GM21786 (cell line): ENCODE measurements around the gene CCT2.
"Not testable (repeated sequence)": the region's sequence is repeated elsewhere in the genome, so short reads cannot be mapped to it uniquely, and the experiment has no call there.

Experiments used
- ATAC-seq: cut with Tn5 transposase; IDR thresholded peaks from one replicate; pipeline ENCODE4 v1.9.1; 2021; ENCODE audit not compliant: unreplicated experiment

The CCT2 gene

DNA sequence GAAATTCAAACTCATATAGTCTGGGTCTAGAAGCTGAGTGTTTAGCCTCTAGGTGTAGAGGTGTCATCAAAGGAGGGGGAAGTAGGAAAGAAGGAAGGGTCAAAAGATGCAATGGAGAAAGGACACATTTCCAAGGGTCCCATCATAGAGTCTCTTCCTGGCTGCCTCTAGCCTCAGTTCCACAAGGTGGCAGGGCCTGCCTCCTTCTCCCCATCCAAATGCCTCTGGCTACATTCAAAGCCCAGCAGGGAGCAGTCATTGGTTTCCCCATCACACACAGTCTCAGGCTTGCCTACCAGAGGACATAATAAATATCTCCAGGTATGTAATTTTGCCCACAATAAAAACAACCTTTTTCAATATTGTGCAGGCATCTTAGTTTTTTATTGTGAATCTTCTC, 2.1 kb upstream of the CCT2 start:
- ATAC-seq: no peak

DNA sequence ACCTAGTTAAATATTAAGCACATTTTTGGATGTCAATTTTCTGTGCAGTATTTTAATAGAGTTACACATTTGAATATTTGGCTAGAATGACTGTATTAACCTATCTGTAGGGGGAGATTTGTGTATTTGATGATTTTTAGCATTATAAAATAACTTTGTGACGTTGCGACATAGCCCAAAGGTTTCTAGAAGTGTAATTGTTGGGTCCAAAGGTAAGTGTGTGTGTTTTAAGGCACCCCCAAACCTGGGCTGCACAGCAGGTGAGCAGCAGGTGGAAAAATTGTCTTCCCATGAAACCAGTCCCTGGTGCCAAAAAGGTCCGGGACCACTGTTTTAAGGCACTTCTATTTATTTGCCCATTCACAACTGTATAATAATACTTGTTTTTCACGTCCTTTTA, 3.3 kb downstream of the CCT2 start:
- ATAC-seq: no peak

DNA sequence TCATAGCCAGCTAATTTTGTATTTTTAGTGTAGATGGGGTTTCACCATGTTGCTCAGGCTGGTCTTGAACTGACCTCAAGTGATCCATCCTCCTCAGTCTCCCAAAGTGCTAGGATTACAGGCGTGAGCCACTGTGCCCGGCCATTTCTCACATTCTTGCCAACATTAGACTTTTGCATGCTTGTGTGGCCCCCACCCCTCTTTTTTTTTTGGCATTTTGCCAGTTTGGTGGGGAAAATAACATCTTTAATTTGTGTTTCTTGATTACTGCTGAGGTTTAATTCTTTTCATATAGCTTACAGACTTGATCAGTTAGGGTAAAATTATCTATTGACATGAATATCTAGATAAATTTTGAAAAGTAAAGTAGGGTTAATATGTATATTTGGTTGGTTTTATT, 3.8 kb downstream of the CCT2 start:
- no peak for ATAC-seq

DNA sequence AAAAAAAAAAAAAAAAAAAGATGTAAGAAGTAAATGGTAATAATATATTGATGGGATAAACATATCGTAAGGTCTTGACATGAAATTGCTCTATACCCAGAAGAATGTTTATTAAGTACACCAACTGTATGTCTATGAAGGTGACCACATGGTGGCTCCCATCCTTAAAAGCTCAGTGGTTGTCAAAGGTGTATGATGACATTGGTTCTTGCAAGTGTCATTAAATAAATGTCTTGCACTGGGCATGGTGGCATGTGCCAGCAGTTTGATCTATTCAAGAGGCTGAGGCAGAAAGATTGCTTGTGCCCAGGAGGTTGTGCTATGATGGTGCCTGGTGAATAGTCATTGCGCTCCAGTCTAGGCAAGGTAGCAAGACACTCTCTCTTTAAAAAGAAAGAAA, 10.4 kb downstream of the CCT2 start:
- ATAC-seq: no peak

DNA sequence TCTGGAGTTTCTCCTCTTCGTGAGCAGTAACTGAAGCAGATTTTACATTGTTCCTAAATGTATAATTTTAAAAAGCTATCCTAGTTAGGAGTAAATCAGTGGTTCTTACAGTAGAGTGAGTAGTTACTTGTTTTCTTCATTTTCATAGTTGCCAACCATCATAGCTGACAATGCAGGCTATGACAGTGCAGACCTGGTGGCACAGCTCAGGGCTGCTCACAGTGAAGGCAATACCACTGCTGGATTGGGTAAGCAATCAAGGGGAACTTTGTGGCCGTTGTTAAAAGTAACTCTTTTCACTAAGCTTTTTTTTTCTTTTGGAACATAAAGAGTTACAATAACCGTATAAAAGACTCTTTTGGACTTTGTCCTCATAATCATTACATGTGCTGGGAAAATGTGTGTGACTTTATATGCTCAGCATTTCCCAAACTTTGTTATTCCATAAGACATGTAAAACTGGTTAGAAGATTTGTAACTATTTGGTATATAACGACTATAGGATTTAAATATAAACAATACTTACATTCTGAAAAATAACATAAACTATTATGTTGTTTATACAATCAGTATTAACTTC, 13.0 kb downstream of the CCT2 start:
- ATAC-seq: no peak

DNA sequence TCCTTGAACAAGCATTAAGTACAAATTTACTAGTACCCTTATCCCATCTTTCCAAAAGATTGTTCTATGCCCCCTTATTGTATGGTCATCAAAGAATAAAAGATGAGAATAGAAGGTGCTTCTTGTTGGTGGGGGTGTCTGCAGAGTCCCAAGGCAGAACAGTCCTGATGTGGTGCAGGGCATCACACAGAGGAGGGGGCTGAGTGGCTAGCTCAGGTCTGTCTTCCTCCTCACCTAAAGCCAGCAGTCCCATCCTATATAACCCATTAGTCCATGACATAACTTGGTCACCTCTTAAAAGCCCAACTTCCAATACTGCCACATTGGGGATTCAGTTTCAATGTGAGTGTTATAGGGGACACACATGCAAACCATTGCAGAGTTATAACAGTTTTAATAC, 15.5 kb downstream of the CCT2 start:
- ATAC-seq: no peak

DNA sequence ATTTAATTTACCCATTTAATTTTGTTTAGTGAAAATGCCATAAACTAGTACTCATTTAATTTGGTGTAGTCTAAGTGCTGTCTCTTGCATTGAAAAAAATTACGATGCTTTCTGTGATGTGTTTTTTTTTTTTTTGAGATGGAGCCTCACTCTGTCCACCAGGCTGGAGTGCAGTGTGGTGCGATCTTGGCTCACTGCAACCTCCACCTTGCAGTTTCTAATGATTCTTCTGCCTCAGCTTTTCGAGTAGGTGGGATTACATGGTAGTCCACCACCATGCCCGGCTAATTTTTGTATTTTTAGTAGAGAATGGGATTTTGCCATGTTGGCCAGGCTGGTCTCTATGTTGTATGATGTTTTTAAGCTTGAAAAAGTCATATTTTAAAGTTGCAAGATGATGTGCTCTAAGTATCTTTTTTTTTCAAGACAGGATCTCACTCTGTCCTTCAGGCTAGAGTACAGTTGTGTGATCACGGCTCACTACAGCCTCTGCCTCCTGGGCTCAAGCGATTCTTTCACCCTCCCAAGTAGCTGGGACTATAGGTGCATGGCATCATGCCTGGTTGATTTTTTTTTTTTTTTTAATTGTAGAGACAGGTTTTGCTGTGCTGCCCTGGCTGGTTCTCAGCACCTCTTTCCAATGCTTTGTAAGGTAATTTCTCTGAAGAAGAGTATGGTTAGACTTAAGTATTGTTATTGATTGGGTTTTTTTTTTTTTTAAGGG, 16.9 kb downstream of the CCT2 start:
- ATAC-seq: no peak

DNA sequence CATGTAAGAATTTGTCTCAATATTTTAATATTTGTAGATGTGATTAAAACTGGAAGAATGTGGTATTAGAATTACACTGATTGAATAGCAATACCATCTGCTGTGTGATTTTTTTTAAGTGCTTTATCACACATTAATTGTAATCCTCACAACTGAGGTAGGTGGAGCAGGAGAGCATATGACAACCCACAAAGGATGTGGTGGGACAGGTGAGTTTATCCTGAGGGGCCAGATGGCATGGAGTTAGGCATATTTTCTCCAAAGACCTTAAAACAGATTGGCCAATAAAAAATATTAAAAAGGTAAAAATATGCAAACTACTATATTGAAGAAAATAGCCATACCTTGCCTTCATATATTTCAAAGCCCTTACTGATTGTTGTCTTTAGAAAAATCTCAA, 17.7 kb downstream of the CCT2 start:
- ATAC-seq: no peak

DNA sequence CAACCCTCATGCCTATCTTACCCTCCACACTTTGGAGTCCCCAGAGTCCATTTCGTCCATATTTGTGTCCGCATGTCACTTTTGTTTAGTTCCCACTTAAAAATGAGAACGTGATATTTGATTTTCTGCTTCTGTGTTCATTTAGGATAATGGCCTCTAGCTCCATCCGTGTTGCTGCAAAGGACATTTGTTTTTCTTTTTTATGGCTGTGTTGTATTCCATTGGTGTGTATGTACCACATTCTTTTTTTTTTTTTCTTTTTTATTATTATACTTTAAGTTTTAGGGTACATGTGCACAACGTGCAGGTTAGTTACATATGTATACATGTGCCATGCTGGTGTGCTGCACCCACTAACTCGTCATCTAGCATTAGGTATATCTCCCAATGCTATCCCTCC, 18.3 kb downstream of the CCT2 start:
- not testable (repeated sequence) for ATAC-seq

DNA sequence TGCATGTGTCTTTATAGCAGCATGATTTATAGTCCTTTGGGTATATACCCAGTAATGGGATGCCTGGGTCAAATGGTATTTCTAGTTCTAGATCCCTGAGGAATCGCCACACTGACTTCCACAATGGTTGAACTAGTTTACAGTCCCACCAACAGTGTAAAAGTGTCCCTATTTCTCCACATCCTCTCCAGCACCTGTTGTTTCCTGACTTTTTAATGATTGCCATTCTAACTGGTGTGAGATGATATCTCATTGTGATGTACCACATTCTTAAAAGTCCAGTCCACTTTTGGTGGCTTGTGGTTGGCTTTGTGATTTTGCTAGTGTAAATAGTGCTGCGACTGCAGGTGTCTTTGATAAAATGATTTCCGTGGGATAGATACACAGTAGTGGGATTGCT, 19.0 kb downstream of the CCT2 start:
- ATAC-seq: not testable (repeated sequence)

DNA sequence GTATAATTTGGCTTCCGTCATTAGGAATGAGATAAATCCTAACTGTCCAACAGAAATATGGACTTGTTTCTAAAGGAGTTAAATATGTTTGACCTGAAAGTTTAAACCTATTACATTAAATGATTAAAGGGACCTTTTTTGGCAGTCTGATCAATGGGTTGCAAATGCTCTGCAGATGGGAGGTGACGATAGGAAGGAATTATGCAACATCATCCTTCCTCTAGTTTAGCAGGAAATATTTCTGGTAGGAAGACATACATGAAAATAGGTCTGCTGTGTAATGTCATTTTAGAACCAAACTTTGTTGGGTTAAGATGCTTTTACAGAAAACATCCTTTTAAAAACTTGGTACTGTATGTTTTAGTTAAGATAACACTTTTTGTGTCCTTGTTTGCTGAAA, 22.9 kb downstream of the CCT2 start:
- ATAC-seq: no peak

DNA sequence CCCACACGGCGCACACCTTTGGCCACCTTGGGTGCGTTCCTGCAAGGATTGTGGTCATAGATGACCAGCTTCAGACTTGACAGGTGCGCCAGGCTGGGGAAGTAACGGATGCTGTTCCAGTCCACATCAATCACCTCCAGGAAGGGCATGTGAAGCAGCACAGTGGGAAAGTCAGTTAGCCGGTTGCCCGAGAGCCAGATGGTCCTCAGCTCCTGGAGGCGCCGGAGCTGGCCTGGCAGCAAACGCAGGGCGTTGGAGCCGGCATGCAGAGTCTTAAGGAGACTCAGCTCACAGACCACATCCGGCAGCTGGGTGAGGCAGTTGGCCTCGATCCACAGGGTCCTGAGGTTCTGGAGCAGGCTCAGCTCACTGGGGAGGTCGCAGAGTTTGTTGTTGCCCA, 24.9 kb downstream of the CCT2 start:
- no peak for ATAC-seq

DNA sequence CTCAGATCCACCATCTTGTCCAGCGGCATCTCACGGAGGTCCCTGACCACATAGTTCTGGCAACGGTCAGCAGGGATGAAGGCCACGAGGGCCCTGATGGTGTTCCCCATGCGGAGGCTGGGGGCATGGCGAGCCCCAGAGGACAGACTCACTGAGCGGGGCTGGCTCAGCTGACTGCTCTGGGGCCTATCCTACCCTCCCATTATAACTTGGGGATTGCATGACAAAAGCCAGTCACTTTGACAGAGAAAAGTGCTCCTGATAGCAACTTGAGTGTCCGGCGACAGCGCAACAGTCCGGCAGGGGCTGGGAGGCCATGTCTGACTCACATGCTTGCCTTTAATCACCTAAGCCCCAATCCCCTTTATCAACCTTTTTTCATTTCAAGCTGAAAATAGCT, 25.5 kb downstream of the CCT2 start, which contains the start of gene LRRC10:
TSS of gene LRRC10 (minus strand) at position 179 of the 400 bp plus-strand sequence. CDS start at position 110, 69 bp downstream.
- ATAC-seq: no peak

DNA sequence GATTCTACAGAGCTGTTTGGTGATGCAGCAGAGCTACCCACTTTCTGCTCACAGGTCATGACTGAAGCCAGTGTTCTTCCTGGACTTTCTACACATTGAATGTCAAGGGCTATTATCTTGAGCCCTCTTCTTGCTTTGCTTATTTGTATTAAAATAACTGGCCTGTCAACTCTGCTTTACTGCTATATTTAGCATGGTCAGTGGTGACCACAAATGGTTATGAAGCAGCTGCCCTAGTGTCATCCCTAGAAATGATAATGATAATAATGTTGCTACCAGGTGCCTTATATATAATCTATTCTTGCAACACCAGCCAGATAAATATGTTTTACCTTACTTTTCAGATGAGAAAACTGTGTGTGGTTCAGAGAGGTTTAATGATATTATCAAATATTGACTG, 28.1 kb downstream of the CCT2 start:
- ATAC-seq: no peak

DNA sequence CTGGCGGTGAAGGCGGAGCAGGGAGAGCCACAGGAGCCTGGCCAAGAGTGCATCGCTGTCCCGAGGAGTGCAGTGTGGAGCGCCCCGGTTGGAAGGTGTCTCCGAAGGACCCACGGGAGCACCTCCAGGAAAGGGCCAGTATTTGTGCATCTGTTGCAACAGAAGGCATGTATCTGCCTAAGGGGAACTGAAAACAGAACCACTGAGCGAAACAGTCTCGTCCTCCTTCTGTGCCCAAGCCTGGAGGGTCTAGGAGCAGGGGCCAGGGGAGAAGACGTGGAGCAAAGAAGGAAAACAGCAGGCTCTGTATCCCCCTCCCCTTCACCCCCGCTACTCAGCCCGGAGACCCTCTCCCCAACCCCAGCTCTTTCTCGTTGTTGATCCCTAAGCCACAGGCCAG, 30.8 kb downstream of the CCT2 start:
- no peak for ATAC-seq

DNA sequence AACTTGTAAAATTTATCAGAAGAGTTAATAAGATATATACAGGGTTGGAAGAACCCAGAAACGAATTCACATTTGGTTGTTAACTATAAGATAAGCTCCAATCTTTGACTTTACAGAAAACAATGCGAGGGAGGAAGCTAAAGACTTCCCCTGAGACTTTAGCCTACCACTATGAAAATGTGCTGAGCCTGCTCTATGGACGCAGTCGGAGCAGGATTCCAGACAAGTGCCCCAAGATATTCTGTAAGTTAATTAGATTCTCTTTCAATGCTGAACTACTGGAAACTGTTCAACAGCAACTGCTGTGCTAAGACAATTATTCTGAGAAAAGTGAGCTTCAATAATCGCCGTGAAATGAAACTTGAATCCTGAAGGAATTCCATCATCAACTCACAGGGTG, 33.8 kb downstream of the CCT2 start:
- no peak for ATAC-seq

DNA sequence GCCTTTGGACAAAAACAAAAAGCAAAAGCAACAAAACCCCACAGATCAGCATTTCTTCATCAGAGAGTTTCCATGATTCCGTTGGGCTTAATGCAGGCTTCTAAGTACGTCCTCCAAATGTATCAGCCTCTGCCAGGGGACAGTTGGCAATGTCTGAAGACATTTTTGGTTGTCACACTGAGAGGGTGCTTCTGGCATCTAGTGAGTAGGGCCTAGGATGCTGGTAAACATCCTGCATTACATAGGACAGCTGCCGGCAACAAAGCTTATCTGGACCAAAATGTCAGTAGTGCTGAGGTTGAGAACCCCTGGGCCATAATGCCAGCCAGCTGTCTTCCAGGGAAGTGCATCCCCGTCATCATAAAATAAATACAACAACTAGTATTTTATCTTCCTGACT, 34.8 kb downstream of the CCT2 start:
- ATAC-seq: no peak

DNA sequence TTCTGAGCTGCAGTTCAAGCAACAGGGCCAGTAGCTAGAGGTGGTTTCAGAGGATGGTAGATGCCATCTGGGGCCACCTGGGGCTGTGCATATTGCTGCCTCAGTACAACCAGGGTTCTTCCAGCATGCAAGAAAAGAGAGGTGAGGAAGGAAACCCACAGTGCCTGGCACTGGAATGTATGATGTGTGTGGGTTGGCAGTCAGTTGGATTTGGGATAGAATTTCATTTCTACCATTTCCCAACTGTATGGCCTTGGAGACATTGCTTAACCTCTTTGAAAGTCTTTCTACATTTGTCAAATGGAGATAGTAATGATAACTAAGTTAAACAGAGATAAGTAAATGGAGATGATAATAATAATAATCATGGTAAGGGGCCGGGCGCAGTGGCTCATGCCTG, 35.7 kb downstream of the CCT2 start:
- no peak for ATAC-seq

DNA sequence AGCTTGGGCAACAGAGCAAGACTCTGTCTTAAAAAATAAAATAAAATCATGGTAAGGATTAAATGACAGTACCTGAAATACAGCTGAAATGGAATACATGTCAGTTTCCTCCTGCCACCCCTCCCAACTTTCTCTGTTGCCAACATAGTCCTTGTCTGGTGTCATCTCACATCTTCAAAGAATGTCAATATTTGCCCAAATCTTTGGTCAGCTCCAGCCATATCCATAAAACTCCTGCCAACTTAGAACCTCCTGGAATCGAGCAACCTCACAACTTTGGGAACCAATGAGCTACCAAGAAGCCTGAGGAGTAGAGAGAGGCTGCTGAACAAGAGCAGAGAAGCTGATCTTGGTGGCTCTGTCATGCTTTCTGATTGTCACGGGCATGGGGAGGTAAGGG, 36.3 kb downstream of the CCT2 start:
- ATAC-seq: no peak

DNA sequence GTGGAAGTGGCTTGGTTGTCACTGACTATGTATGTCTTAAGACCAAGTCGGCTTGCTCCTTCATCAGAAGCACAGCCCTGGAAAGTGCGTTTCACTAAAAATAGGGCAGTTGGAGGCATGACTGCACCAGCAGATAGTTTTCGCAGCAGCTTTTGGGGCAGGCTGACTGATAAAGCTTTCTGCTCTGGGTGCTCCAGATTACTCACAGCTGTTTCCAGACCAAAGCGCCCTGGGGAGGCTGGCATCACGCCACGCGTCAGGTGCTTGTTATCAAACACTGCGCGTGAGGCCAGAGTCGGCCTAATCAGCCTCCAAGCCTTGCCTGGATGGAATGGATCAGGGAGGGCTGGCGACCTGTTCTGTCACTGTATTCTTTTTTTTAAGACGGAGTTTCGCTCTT, 38.7 kb downstream of the CCT2 start:
- no peak for ATAC-seq

DNA sequence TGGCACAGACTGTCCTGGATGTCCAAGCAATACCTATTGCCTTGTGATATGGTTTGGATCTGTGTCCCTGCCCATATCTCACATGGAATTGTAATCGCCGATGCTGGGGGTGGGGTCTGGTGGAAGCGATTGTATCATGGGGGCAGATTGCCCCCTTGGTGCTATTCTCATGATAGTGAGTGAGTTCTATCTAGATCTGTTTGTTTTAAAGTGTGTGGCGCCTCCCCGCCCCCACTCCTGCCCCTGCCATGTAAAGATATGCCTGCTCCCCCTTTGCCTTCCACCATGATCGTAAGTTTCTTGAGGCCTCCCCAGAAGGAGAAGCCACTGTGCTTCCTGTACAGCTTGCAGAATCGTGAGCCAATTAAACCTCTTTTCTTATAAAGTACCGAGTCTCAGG, 42.2 kb downstream of the CCT2 start:
- no peak for ATAC-seq

DNA sequence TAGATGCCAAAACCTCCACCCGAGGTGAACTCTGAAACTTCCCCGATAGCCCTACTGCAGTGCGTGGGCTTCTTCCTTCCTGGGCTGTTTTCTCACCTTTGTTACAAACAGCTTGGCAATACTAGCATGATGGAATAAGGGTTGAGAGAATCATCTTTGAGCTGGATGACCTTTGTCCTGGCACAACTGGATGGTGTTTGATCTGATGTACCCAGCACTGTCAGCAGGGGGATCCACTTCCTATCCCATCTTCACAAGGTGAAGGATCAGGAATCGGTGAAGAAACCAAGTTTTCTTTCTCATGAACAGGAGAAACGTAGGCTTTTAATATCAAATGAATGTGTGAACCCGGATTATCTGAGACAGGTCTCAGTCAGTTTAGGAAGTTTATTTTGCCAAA, 44.9 kb downstream of the CCT2 start:
- ATAC-seq: no peak

DNA sequence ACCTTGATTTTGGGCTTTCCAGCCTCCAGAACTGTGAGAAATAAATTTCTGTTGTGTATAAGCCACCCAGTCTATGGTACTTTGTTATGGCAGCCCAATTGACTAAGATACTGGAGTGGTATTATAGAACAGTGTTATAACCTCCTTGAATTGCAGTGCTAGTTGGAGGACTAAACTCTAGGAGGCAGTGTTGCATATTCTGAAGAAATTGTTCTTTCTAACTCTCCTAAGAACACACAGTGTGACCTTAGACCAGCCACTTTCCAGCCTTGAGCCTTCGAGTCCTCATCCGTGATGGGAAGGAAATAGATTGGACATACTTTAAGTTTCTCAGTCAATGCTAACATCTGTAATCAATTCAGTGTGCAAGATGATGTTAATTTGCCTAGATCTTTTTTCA, 47.8 kb downstream of the CCT2 start:
- ATAC-seq: no peak
